ENCODE data around the gene LDLRAD2. TPM values are rescaled to one million over a fixed set of nuclear protein-coding genes. Genes with fewer than 3 reads are reported as not detected.
"Not testable (repeated sequence)": the region's sequence is repeated elsewhere in the genome, so short reads cannot be mapped to it uniquely, and the experiment has no call there.

The LDLRAD2 gene
- not detected in 2 replicates for total RNA-seq

GRCh38 chr1:21811875-21812305 is at the start of gene LDLRAD2:
Gene LDLRAD2 (plus strand): TSS chr1:21812265. CDS start chr1:21812452, 187 bp downstream.
- intact Hi-C loops (cut with micrococcal nuclease) = loop anchor here (5.0 kb wide), 1 partner anchor 150 kb away; no protein-coding TSS in a partner anchor

- intact Hi-C loops (cut with micrococcal nuclease) = no loop called here
Measured at GRCh38 chr1:21763236-21763635, 48.8 kb upstream of the LDLRAD2 start.

- intact Hi-C loops (cut with micrococcal nuclease) = no loop called here
Measured at GRCh38 chr1:21763694-21764419, 48.2 kb upstream of the LDLRAD2 start.

- intact Hi-C loops (cut with micrococcal nuclease) = no loop called here
Measured at GRCh38 chr1:21764615-21765423, 47.2 kb upstream of the LDLRAD2 start.

- intact Hi-C loops (cut with micrococcal nuclease) = no loop called here
Measured at GRCh38 chr1:21766210-21766609, 45.9 kb upstream of the LDLRAD2 start.

GRCh38 chr1:21767106-21767505 is 45.0 kb upstream of the LDLRAD2 start:
- intact Hi-C loops (cut with micrococcal nuclease) = not testable (repeated sequence)

- intact Hi-C loops (cut with micrococcal nuclease) = no loop called here
Measured at GRCh38 chr1:21770201-21770600, 41.9 kb upstream of the LDLRAD2 start.

- intact Hi-C loops (cut with micrococcal nuclease) = not testable (repeated sequence)
Measured at GRCh38 chr1:21770602-21771001, 41.5 kb upstream of the LDLRAD2 start.

GRCh38 chr1:21771672-21772071 is 40.4 kb upstream of the LDLRAD2 start:
- intact Hi-C loops (cut with micrococcal nuclease) = not testable (repeated sequence)

- intact Hi-C loops (cut with micrococcal nuclease) = no loop called here
Measured at GRCh38 chr1:21773585-21773984, 38.5 kb upstream of the LDLRAD2 start.

GRCh38 chr1:21774835-21775549 is 37.1 kb upstream of the LDLRAD2 start:
- intact Hi-C loops (cut with micrococcal nuclease) = no loop called here

GRCh38 chr1:21775550-21775914 is 36.5 kb upstream of the LDLRAD2 start:
- intact Hi-C loops (cut with micrococcal nuclease) = no loop called here

GRCh38 chr1:21775985-21776562 is 36.0 kb upstream of the LDLRAD2 start:
- intact Hi-C loops (cut with micrococcal nuclease) = no loop called here

GRCh38 chr1:21776925-21777324 is 35.1 kb upstream of the LDLRAD2 start:
- intact Hi-C loops (cut with micrococcal nuclease) = not testable (repeated sequence)

GRCh38 chr1:21778405-21778727 is 33.7 kb upstream of the LDLRAD2 start:
- intact Hi-C loops (cut with micrococcal nuclease) = no loop called here

- intact Hi-C loops (cut with micrococcal nuclease) = loop anchor here (5.0 kb wide), 2 partner anchors 78 to 438 kb away; no protein-coding TSS in a partner anchor
Measured at GRCh38 chr1:21779613-21780521, 32.2 kb upstream of the LDLRAD2 start.

GRCh38 chr1:21781815-21782348 is 30.2 kb upstream of the LDLRAD2 start:
- intact Hi-C loops (cut with micrococcal nuclease) = loop anchor here (2.0 to 5.0 kb wide), 8 partner anchors 41 to 1237 kb away; partner anchors contain the start of gene KDM1A

- intact Hi-C loops (cut with micrococcal nuclease) = loop anchor here (2.0 to 5.0 kb wide), 8 partner anchors 42 to 1236 kb away; partner anchors contain the start of gene KDM1A
Measured at GRCh38 chr1:21782349-21782867, 29.7 kb upstream of the LDLRAD2 start.

- intact Hi-C loops (cut with micrococcal nuclease) = loop anchor here (1.0 to 5.0 kb wide), 12 partner anchors 35 to 1236 kb away; partner anchors contain the start of genes CDC42 and KDM1A
Measured at GRCh38 chr1:21782868-21783678, 29.0 kb upstream of the LDLRAD2 start, which contains the start of gene USP48. Gene USP48 (minus strand): TSS chr1:21783149. CDS start chr1:21782957, 192 bp downstream.
